ENCODE results near the gene LAYN. TPM values are rescaled to one million over a fixed set of nuclear protein-coding genes. Genes with fewer than 3 reads are reported as not detected.

LAYN gene
- total RNA-seq, 1 donor from 2014 or later = 34.7 TPM

DNA sequence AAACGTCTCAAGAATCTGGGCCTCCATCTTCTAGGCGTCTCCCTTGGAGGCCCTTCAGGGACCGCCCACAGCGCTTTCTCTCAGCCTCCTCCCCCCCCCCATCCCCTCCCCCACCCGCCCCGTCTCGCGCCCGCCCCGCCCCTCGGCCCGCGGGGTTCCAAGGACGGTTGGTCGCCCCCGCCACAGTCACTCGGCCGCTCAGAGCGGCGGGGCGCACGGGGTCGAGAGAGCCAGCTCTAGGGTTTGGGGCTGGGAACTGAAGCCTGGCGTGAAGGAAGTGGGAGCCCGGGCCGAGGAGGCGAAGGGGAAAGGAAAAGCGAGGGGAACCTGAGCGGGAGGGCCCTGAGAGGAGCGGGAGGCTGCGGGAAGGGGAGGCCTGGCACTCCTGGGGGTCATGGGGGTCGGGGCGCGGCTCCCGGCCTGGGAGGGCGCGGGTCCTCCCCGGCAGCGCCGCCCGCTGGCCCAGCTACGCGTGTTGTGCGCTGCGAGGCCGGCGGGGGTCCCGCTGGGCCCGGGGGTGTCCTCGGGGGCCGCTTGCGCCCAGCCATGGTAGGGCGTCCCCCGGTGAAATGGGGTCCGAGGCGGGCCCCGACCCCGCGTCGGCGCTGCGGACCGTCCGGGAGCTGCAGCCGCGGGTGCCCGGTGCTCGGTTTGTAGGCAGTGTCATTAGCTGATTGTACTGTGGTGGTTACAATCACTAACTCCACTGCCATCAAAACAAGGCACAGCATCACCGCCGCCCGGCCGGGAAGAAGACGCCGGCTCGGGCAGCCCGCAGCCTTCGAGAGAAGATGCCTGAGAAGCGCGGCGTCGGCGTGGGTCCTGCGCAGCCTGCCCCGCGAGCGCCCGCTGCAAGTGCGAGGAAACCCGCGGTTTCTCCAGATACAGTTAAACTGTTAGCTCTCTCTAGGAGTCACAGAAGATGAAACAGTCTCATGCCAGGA is 28.0 kb upstream of the LAYN start, which contains the start of gene BTG4:
Gene BTG4 (minus strand): TSS at position 91 of the 944 bp plus-strand sequence. CDS start 13,610 bp downstream, outside the sequence.
- TF ChIP-seq, protein P1, sequence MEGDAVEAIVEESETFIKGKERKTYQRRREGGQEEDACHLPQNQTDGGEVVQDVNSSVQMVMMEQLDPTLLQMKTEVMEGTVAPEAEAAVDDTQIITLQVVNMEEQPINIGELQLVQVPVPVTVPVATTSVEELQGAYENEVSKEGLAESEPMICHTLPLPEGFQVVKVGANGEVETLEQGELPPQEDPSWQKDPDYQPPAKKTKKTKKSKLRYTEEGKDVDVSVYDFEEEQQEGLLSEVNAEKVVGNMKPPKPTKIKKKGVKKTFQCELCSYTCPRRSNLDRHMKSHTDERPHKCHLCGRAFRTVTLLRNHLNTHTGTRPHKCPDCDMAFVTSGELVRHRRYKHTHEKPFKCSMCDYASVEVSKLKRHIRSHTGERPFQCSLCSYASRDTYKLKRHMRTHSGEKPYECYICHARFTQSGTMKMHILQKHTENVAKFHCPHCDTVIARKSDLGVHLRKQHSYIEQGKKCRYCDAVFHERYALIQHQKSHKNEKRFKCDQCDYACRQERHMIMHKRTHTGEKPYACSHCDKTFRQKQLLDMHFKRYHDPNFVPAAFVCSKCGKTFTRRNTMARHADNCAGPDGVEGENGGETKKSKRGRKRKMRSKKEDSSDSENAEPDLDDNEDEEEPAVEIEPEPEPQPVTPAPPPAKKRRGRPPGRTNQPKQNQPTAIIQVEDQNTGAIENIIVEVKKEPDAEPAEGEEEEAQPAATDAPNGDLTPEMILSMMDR (conservative IDR thresholded peaks at IDR 0.05; ENCODE audit: low read depth, low read length) = peak; percentile 16
- H3K4me3 ChIP-seq (ENCODE audit: low read depth, low read length) = peak within 1 kb of the TSS; percentile 48
- no peak for DNase-seq (ENCODE audit: low read depth)

DNA sequence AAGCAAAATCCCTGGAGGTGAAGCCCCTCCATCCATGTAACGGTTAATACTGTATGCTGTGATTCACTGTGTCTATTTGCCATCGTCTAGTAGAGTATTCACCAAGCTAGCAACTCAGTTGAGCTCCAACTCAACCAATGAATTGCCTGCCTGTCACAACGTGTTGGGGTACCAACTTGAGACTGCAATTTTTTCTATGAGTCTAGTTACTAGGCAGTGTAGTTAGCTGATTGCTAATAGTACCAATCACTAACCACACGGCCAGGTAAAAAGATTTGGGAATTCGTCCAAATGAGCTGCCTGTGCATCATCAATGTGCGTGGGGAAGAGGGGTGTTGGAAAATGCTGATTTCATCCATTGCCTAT is 27.3 kb upstream of the LAYN start:
- no peak for DNase-seq (ENCODE audit: low read depth)
- TF ChIP-seq, protein P1 (conservative IDR thresholded peaks at IDR 0.05; ENCODE audit: low read depth, low read length) = no peak
- peak overlapping the region; percentile 48 for H3K4me3 ChIP-seq (ENCODE audit: low read depth, low read length)

DNA sequence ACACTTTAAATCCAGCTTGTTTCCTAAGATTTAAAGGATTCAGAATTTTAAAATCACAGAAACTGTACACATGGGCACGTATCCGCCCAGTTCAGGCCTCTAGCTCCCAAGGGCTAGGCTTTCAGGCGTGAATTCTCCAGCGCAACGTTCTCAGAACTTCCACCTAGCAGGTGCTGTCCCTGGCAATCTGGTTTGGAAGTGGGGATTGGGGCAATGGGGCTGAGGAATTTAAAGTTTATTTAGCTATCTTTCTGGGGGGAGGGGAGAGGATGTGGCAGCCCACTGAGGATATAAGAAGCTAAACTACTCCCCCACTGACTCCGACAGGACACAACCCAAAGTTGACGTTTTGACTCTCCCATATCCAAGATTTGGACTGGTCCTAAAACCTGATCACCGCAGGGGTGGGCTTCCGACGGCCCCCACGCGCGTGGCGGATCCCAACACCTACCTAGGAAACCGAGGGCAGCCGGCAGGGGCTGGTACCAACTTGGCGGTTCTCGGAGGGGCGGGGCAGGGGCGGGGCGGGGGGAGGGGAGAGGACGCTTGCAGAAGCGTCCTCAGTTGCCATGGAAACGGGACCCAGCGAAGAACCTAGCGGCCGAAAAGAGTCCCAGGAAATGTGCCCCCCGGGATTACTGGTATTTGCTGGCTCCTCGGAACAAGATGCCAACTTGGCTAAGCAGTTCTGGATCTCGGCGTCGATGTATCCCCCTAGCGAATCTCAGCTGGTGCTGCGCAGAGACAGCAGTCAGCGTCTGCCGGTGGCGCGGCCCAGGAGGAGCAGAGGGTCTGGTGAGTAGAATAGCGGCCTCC is 26.1 kb upstream of the LAYN start, which contains the start of gene HOATZ:
Gene HOATZ (plus strand): TSS at position 563 of the 816 bp plus-strand sequence. CDS start 7 bp downstream, at position 570.
- H3K4me3 ChIP-seq (ENCODE audit: low read depth, low read length) = peak within 1 kb of the TSS; percentile 19
- TF ChIP-seq, protein P1 (conservative IDR thresholded peaks at IDR 0.05; ENCODE audit: low read depth, low read length) = peak; percentile 10
- DNase-seq (ENCODE audit: low read depth) = no peak

DNA sequence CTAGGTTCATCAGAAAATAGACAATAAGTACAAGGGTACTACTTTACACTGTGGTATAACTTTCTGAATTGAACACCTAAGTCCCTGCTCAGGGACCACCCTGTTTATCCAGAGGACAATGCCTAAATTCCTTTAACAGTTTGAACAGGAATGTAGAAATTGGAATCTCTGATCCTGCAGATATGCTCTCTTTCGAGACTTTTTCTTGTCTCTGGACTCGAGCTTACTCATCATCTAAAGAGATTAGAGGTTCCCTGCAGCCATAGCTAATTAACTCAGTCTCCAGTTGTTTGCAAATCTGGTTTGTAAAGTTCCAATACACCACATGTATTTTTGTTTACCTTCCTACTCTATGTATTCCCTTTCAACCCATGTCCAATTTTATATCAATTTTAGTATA is 24.9 kb upstream of the LAYN start:
- DNase-seq (ENCODE audit: low read depth) = no peak
- H3K4me3 ChIP-seq (ENCODE audit: low read depth, low read length) = no peak overlapping the region
- TF ChIP-seq, protein P1 (conservative IDR thresholded peaks at IDR 0.05; ENCODE audit: low read depth, low read length) = no peak

DNA sequence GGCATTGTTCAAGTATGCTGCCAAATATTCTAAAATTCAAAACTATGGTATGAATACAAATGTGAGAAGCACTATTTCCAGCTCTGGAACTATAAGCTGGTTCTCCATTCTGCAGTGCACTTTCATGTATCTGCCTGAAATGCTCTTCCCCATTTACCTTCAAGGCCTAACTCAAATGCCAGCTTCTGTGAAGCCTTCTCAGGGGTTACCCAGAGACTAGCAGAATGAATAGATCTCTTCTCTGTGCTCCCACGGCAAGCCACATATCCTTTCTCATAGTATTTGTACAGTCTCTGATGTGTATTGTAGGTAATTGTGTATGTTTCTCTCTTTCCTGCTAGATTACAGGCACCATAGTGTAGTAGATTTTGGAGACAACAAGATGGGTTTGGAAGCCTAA is 21.9 kb upstream of the LAYN start:
- TF ChIP-seq, protein P1 (conservative IDR thresholded peaks at IDR 0.05; ENCODE audit: low read depth, low read length) = no peak
- H3K4me3 ChIP-seq (ENCODE audit: low read depth, low read length) = no peak overlapping the region
- DNase-seq (ENCODE audit: low read depth) = no peak

DNA sequence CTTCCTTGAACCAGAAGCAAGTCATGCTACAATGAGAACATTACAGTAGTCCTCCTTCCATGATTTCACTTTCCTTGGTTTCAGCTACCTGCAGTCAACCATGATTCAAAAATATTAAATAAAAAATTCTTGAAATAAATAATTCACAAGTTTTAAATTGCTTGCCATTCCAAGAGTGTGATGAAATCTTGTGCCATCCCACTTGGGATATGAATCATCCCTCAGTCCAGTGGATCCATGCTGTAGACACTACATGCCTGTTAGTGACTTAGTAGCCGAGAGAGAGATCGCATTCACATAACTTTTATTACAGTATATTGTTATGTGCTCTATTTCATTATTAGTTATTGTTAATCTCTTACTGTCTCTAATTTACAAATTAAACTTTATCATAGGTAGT is 20.0 kb upstream of the LAYN start:
- TF ChIP-seq, protein P1 (conservative IDR thresholded peaks at IDR 0.05; ENCODE audit: low read depth, low read length) = no peak
- DNase-seq (ENCODE audit: low read depth) = peak; percentile 23

More for the DNA sequence above, 20.0 kb upstream of the LAYN start:
- no peak overlapping the region for H3K4me3 ChIP-seq (ENCODE audit: low read depth, low read length)

All from epithelial cell of proximal tubule (primary cell).